ENCODE results near the gene EQTN.
"Not testable (repeated sequence)": the region's sequence is repeated elsewhere in the genome, so short reads cannot be mapped to it uniquely, and the experiment has no call there.

Gene EQTN

GRCh38 chr9:27247756-27248155 is 49.2 kb downstream of the EQTN start:
- Histone ChIP-seq H3K4me1 (ENCODE audit: control insufficient read depth, insufficient read depth, low read length) (peaks cover 7% of the 10 kb centered on the region), H3K4me3 (ENCODE audit: low read length) (no peak overlapping the region), H3K9me3 (ENCODE audit: control insufficient read depth, low read length) (no peaks in the 10 kb centered on the region), H3K36me3 (ENCODE audit: control insufficient read depth, insufficient read depth, low read length) (no peaks in the 10 kb centered on the region), H3K9ac (ENCODE audit: low read length) (no peak overlapping the region), H3K27me3 (ENCODE audit: control insufficient read depth, insufficient read depth, low read length) (no peaks in the 10 kb centered on the region)

GRCh38 chr9:27239648-27240047 is 57.3 kb downstream of the EQTN start:
- H3K4me1 ChIP-seq (ENCODE audit: control insufficient read depth, insufficient read depth, low read length); H3K36me3 ChIP-seq (ENCODE audit: control insufficient read depth, insufficient read depth, low read length); H3K27me3 ChIP-seq (ENCODE audit: control insufficient read depth, insufficient read depth, low read length); H3K4me3 ChIP-seq (ENCODE audit: low read length); H3K9ac ChIP-seq (ENCODE audit: low read length); H3K9me3 ChIP-seq (ENCODE audit: control insufficient read depth, low read length): not testable (repeated sequence)

All from mucosa of stomach (tissue), 1 donor.